NCI-H526 (cell line): ENCODE data around the gene ZNRF1.
A peak's percentile ranks its signal among the peaks of the same experiment; 100 is the strongest.
"Not testable (repeated sequence)": the region's sequence is repeated elsewhere in the genome, so short reads cannot be mapped to it uniquely, and the experiment has no call there.

Source experiments
- DNase-seq, 2 experiments: peaks; one replicate each; lab custom pipeline; 2025; lab: John Stamatoyannopoulos, UW

The ZNRF1 gene

GRCh38 chr16:75114946-75115825 is 116.4 kb downstream of the ZNRF1 start:
- no peak for DNase-seq

- peak in 1 of 2 experiments; percentile 44 for DNase-seq
Measured at GRCh38 chr16:75116081-75116910, 117.5 kb downstream of the ZNRF1 start, which contains the start of gene LDHD. LDHD (minus strand) TSS chr16:75116780; CDS start chr16:75116720, 60 bp downstream.

GRCh38 chr16:75116911-75117245 is 118.1 kb downstream of the ZNRF1 start:
- DNase-seq: no peak

GRCh38 chr16:75118943-75119539 is 120.2 kb downstream of the ZNRF1 start:
- DNase-seq: no peak

- no peak for DNase-seq
Measured at GRCh38 chr16:75120253-75120652, 121.4 kb downstream of the ZNRF1 start.

GRCh38 chr16:75121949-75122568 is 123.2 kb downstream of the ZNRF1 start:
- DNase-seq: no peak

- no peak for DNase-seq
Measured at GRCh38 chr16:75122609-75123008, 123.8 kb downstream of the ZNRF1 start.

- no peak for DNase-seq
Measured at GRCh38 chr16:75127713-75128415, 129.0 kb downstream of the ZNRF1 start.

GRCh38 chr16:75129421-75130149 is 130.8 kb downstream of the ZNRF1 start:
- not testable (repeated sequence) for DNase-seq

GRCh38 chr16:75130150-75130771 is 131.4 kb downstream of the ZNRF1 start:
- peak in 1 of 2 experiments; percentile 7 for DNase-seq

GRCh38 chr16:75131081-75131480 is 132.3 kb downstream of the ZNRF1 start:
- DNase-seq: no peak

- no peak for DNase-seq
Measured at GRCh38 chr16:75138233-75138632, 139.4 kb downstream of the ZNRF1 start.

GRCh38 chr16:75138636-75139035 is 139.8 kb downstream of the ZNRF1 start:
- DNase-seq: no peak

GRCh38 chr16:75139498-75139897 is 140.7 kb downstream of the ZNRF1 start:
- no peak for DNase-seq

- no peak for DNase-seq
Measured at GRCh38 chr16:75143941-75144340, 145.1 kb downstream of the ZNRF1 start.

- no peak for DNase-seq
Measured at GRCh38 chr16:75147968-75148310, 149.1 kb downstream of the ZNRF1 start.

- DNase-seq: peak; percentile 64 to 93
Measured at GRCh38 chr16:75148311-75149195, 149.7 kb downstream of the ZNRF1 start, which contains the start of gene ZFP1. ZFP1 (plus strand) TSS chr16:75148524; CDS start chr16:75152952, 4,428 bp downstream.

- no peak for DNase-seq
Measured at GRCh38 chr16:75151798-75152197, 153.0 kb downstream of the ZNRF1 start.

GRCh38 chr16:75152635-75153034 is 153.8 kb downstream of the ZNRF1 start:
- DNase-seq: no peak
